GM19455 (cell line): Measurements from ENCODE around the gene CYBB.

Experiments used
- ATAC-seq: cut with Tn5 transposase; IDR thresholded peaks from one replicate; pipeline ENCODE4 v1.9.1; 2021; ENCODE audit not compliant: unreplicated experiment

Gene CYBB

DNA sequence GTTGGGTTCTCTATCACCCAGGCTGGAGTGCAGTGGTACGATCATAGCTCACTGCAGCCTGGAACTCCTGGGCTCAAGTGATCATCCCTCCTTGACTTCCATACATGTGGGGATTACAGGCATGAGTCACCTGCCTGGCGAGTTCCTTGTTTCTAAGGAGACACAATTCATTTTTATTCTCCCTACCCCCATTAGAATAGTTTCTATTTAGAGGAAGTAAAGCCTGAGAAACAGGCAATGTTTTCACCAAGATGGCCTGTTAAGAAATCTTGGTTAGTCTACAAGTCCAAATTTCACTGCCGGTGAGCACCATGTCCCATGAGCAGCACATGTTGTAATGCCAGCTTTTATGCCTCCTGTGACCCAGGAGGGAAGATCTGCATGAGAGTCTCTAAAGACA is 5.7 kb downstream of the CYBB start:
- ATAC-seq = no peak

DNA sequence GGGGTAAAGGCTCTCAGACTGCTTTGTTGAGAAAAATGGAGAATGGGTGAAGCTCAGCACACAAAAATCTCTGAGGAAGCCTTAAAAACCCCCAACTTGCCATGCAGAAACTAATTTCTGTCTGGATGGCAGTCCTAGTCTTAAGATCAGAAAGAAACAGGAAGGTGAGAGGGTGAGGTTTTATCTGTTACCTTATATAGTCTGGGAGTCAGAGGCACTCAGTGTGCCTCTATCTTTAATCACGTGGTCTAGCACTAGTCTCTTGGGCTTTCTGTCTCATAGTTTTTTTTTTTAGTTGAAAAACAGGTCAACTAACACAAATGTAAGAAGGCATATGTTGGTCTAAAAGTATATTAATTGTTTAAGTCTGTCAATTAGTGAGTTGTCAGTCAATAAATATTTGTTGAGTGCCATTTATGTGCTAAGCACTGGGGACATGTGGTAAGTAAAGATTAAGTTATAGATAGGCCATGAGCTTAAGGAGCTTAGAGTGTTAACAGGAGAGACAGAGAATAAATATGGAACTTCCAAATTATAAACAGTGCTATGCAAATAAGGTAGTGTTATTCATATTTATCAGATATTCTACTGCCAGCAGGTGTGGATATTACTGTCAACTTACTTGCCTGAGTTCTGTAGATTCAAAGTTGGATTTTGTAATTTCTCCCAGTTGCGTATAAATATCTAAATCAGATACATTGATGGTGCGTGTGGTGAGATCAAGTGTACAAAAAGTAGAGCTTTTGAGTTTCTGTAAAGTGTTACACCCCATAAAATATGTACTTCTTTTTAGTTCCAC is 7.0 kb downstream of the CYBB start:
- ATAC-seq = peak; percentile 60

DNA sequence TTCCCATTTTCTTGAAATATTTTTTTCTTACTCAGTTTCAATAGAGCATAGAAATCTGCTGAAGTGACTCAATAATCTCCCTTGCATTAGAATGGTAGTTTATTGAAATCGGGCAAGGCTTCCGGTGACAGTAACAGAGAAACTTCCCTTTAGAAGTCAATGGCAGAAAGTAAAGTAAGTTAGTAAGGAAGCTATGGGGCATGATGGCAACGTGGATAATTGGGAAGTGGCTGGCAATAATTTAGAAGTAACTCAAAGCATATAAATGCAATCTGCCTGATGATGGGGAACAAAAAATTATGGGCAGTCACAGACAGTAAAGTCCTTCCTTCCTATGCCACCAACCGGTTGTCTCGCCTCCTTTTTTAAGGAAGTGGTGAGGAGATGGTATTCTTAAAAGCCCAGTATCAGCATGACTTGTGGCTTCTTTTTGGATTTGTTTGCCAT is 7.6 kb downstream of the CYBB start:
- ATAC-seq = peak; percentile 70

DNA sequence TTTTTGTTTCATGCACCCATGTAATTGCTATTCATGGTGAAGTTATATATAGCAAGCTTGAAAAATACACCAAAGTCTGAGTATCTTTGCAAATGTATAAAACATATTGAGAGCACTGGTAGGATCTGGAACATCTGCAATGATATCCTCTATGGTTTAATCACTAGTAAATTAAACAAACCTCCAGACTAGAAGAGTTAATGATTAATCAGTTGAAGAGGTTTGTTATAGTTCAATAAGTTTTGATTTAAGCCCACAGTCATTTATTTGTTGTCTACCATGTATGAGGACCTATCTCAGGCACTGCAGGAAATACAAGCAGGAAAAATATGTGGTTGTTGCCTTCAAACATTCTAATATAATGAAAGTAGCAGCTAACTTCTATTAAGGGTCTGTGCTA is 16.5 kb downstream of the CYBB start:
- no peak for ATAC-seq

DNA sequence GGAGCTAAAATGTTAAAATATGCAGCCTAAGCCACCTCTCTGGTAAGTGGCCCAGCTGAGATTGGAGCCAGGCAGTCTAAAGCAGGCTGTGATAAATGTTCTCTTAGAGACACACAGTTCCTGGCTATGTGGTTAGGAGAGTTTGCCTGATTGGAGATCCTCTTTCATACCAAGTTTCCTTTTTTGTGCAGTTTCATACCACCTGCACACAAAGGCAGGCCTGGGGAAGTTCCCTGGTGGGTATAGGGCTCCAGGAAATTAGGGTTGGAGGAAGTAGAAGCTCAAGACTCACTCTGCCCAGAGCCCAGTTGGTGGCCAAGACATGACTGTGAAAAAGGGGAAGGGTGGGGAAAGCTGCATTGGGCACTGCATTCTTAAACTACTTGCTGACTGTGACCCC is 16.9 kb downstream of the CYBB start:
- peak; percentile 69 for ATAC-seq

DNA sequence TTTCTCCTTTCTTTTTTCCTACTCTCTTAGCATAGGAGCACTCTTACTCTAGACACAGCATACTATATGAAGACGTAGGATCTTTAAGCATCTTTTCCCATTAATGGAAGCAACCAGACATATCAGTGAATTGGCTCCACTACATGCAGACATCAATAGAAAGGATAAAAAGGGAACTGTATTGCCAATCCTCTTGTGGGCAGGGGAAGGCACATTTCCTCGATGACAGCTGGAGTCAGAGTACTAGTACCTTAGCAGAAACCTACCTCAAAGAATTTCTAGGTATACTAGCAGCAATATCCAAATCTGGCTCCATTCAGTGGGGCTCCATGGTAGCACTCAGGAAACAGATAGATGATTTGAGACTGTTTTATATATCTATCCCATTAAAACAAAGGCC is 20.1 kb downstream of the CYBB start:
- ATAC-seq = no peak

DNA sequence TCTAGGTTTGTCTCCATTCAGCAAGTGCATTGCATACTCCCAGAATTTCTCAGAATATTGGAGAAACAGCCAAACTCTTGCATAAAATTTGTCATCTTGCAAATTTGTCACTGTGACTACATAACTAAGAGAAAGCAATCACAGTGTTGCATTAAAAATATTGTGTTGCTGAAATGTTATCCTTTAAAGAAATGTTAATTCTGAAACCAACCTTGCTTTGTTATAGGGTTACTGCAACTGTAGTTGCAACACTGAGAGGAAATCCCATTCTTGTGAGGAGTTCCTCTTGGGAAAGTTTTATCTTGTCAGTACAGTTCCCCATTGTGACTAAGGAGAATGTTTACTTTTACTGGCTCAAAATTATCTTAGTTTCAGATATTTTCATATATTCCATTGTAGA is 20.9 kb downstream of the CYBB start:
- ATAC-seq = no peak

DNA sequence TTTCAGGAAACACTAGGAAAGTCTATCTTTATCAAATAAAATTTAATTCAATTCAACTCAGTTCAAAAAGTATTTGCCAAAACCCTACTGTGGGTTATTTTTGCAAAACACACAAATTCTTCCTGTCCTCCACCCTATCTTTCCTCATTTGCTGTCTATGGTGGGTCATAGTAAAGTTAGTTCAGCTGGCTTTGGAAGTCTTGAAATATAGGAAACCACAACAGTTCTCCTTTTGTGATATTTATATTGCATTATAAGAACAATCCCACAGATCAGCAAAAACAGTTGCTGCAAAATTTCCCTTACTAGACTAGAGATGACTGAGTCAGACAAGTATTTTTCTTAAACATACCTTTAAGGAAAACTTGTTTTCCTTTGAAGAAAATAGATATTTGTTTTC is 22.2 kb downstream of the CYBB start:
- ATAC-seq = no peak

DNA sequence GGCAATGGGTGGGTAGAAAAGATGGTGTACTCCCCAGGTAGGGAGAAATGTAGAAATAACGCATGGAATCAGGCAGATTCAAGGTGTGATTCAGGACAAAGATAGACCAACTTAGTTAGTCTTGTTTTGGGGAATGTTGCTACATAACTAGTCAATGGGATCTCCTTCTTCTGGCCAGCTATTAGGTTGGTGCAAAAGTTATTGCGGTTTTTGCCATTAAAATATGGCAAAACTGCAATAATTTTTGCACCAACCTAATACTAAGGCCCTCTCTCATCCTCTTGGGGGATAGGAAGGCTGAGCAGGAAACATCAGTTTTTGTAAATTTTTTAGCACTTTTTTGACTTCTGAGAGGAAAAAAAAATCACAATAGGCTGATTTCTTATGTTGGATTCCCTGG is 23.2 kb downstream of the CYBB start:
- ATAC-seq = no peak

DNA sequence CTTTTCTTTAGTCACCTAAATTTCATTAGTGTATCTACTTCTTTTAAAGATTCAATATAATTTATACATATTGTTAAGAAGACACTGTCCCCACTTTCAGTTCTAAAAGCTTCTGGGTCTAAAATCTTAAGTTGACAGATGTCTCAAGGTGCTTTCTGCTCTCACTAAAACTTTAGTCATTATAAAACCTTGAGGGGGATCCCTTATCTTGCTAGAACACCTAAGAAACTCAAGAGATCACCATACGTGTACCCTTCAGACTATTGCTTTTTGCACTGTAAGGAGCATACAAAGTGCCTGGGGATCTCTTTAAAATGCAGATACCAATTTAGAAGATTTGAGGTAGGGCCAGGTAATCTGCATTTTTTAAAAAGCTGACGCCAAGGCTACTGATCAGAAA is 30.1 kb downstream of the CYBB start:
- no peak for ATAC-seq

DNA sequence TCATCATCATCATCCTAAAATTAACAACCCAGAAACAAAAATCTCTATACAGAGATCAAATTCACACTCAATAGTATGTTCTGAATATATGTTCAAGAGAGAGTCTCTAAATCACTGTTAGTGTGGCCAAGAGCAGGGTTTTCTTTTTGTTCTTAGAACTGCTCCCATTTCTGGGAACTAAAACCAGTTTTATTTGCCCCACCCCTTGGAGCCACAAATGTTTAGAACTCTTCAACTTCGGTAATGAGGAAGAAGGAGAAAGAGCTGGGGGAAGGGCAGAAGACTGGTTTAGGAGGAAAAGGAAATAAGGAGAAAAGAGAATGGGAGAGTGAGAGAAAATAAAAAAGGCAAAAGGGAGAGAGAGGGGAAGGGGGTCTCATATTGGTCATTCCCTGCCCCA is 32.3 kb downstream of the CYBB start:
- no peak for ATAC-seq

DNA sequence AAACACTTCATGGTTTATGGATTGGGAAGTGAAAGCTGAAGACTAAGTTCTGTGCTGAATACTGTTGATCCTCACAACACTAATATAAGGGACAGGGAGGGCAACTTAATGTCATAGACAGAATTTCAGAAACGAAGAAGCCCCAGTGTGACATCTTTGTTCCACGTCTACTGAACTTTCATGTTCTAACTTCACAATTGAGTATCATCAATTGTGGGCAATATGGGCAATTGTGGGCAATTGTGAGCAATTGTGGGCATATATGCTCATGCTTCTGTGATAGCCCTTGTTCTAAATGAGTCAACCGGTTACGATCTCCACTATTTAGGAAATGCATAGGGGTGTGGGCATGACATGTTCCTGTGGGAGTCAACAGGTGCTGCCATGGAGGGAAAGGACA is 33.7 kb downstream of the CYBB start:
- ATAC-seq = no peak

DNA sequence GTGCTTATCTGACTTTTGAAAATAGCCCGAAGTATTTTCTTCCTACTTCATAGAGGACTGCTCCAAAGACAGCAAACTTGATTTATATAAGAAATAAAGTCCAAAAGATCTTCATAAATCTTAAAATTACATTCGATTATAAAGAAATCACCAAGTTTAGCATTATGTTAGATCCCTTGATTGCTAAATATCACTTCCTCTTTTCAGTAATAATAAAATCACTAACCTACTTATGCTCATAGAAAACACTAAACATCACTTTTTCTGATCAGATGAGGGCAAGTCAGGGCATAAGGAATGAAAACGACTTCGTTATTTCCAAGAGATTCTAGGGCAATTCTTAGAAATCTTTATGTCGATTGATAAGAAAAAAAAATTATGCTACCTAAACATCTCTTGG is 35.5 kb downstream of the CYBB start:
- ATAC-seq = no peak

DNA sequence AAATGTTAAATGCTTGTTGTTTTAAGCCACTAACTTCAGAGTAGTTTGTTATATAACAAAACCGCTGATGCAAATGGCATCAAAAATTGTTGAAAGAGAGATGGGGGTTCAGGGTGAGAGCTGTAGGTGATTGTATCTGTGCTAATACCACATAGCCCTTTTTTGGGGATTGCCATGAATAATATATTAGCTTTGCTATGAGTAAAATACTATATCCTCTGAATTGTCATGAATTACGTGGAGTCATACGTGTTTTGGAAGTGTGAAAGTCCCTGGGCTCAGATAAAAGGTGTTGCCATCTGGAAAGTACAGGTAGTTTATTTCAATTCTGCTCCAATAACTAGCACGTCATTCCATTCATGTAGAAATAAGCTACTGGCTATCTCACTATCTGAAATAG is 36.9 kb downstream of the CYBB start:
- no peak for ATAC-seq

DNA sequence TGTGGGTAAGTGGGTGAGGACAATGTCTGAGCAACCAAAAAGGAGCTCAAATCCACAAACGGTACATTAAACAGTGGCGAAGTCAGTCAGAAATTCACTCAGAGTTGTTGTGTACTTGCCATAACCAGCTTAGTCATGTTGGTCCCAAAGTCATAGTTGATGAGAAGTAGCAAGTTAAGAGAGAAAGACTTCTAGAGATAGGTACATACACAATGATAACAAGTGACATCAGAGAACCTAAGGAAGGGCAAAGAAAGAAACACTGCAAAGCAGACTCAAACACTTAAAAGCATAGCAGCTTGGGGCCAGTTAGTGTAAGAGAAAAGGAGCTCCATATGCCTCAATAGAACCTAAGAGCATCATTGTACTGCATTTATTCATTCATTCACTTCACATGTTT is 37.3 kb downstream of the CYBB start:
- ATAC-seq = no peak

DNA sequence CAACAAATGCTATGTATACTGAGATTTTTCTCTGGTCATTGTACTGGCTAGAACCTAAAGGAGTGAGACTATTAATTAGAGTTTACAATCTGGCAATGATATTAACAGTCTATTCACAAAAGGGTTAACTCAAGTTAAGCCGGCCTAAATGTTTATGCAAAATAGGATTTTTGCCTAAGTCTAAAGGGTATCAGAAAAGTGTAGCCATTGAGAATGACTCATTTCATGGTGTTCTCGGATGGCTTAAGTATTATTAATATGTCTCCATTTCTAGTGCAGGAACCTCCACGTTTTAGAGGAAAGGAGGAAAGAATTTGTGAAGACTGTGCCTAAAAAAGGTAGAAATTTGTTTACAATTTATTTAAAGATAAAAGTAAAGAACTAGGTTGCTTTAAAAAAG is 37.7 kb downstream of the CYBB start:
- no peak for ATAC-seq

DNA sequence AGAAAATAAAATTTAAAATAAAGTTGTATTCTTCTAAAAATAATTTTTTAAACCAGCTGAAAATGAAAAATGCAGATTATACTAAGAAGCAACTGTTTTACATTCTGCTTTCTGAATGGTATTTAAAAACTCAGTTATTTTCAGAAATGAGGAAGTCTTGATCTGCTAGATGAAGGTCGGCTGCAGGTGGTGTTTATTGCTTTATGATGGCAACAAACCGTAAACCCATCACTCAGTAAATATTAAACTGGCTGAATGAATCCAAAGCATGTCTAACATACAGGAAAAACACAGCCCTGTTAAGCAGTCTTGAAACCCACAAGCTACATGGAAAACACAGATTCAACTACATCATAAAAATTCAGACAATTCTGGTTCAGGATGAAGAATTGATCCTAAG is 38.2 kb downstream of the CYBB start:
- peak; percentile 43 for ATAC-seq

DNA sequence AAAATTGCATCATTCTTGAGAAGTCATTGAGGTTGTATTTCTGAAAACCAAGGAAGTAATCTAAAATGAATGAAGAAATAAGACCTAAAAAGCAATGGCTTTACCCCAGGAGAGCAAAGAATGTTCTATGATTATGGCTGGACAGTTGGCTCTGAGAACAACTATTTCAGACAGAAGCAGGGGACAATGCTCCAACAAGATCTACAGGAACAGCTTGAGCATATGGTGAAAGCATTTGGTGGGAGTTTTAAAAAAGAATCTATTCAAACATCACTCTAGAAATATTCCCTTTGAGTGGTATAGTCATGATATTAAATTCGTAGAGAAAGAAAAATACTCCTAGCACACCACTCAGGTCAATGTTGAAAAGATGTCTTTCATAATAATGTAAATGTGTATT is 40.8 kb downstream of the CYBB start:
- ATAC-seq = no peak

DNA sequence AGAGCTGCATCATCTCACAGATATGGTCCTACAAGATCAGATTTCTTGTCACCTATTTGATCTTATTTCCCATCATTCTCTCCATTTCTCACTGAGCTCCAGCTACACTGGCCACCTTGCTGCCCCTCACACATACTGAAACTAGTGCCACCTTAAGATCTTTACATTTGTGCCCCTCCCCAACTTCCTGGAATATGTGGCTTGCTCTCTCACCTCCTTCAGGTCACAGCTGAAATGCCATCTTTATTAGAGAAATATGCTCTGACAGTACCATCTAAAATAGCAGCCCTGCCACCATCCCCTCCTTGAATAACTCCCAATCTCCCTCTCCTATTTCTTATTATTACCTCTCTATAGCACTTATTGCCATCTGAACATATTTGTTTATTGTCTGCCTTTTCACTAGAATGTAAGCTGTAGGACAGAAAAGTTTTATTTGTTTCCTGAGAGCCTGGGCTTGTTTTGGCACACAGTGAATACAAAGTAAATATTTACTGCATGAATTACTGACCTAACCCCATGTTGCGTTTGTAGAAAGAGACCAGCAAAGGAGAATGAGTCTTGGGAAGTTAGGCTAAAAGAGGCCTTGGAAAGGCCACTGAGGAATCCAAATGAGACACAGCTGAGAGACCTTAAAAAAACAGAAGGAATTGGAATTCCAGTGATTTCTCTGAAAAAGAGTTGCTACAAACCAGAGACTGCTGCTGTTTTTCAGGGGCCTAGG is 44.8 kb downstream of the CYBB start:
- no peak for ATAC-seq

DNA sequence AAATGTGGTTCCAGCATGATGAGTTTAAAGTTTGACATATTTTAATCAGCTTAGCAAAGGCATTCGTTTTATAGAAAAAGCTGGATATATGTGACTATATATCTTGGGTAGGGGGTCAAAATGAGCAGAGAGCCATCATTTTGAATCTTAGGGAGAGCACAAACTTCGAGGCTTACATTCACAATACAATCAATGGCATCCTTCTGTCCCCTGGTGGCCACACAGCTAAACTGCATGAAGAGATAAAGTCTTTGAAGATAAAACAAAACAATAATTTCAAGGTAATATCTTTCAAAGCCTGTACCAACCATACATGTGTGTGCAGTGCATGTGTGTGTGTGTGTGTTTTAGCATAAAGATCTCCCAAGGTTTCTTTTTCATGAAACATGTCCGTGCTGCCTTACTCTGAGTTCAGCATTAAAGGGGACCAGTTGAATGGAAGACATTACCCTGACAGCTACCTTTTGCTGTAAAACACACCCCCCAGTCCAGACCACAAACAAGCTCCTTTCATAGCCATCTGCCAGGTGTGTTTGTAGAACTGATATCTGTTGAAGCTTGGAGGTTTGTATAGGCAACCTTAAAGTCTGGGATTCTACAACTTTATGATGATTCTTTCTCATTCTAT is 45.5 kb downstream of the CYBB start:
- peak; percentile 82 for ATAC-seq

DNA sequence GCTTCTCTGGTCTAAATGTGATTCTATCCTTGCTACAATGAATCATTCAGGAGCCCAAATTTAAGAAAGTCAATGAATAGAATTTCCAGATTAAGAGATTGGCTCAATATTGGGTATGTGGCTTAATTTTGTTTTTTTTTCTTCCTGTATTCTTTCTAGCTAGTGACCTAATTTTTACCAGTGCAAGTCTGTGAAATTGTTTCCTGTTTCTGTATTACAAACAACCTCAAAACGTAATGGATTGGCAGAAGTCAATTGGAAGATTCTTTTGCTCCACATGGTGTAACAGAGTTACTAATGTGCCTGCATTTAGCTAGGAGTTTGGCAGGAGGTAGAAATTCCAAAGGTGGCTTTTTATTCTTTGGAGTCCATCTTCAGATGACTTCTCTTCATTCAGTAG is 49.9 kb downstream of the CYBB start:
- no peak for ATAC-seq

DNA sequence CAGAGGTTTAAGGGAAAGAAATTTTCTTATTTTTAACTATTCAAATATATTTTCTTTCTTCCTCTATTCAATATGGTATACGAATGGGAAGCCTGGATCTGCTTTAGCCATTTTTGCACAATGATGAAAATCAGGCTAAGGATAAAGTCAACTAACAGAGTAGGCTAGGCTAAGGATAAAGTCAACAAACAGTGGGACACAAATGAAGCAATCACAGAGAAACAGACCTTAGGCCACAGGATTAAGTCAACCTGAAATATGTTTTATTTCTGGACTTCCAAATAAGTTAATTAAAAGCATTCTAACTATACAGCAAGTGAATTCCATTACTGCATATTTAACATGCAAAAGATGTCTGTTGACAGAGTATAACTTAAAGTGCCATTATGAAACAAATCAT is 50.5 kb downstream of the CYBB start:
- ATAC-seq = no peak
